RPMI8226 (cell line): ENCODE measurements around the gene FBLN5.

Experiments used
- DNase-seq: peaks from one replicate; pipeline ENCODE4 v3.0.0-alpha.2; 2015

Gene FBLN5, protein sequence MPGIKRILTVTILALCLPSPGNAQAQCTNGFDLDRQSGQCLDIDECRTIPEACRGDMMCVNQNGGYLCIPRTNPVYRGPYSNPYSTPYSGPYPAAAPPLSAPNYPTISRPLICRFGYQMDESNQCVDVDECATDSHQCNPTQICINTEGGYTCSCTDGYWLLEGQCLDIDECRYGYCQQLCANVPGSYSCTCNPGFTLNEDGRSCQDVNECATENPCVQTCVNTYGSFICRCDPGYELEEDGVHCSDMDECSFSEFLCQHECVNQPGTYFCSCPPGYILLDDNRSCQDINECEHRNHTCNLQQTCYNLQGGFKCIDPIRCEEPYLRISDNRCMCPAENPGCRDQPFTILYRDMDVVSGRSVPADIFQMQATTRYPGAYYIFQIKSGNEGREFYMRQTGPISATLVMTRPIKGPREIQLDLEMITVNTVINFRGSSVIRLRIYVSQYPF

DNA sequence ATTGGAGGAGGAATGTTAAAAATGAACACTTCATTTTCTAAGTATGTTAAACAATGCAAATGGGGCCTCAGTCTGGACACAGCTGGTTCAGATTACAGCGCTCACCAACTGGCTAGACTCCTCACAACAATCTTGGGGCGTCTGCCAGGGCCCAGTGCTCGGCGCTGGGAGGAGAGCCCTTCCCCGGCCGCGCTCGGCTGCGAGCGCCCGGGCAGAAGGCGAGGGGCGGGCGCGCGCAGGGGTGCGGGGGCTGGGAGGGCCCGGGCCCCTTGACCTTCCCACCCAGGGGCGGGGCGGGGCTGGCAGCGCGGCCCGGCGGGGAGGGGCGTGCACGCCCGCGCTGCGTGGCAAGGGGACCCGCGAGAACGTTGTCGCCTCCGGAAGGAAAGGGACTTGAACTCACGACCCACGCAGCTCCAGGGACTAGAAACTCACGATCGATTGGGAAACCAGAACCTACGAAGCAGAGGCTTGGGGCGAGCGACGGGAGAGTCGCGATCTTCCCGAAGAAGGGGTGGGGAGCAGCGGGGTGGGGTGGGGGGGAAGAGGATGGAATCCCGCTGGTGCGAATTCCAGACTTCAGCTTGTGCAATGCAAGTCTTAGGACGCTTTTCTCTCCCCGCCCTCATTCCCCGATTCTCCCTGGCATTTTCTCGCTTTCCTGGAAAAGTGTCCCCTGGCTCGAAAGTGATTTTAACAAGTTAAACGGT is at the start of gene FBLN5:
Gene FBLN5, minus strand, starts transcription at position 220 of the 710 bp plus-strand sequence. CDS start 465 bp downstream, outside the sequence.
- DNase-seq, result no peak

DNA sequence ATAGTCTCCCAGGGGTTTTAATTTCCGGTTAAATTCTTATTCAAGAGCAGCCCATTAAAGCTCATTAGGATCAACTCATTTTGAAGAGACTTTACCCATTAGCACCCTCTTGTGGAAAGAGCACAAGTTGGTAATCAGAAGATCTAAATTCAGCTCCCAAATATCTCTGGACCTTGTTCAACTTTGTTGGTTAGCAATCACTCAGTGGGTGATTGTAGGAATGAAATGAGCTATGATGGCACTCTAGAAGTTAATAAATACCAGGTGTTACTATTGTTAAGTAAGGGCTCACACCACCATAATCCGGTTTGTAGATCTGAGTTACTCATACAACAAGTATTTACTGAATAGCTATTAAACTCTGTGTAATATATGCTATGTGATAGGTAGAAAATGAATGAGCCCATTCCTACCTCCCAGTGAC is 49.5 kb upstream of the FBLN5 start:
- peak; percentile 32 for DNase-seq

DNA sequence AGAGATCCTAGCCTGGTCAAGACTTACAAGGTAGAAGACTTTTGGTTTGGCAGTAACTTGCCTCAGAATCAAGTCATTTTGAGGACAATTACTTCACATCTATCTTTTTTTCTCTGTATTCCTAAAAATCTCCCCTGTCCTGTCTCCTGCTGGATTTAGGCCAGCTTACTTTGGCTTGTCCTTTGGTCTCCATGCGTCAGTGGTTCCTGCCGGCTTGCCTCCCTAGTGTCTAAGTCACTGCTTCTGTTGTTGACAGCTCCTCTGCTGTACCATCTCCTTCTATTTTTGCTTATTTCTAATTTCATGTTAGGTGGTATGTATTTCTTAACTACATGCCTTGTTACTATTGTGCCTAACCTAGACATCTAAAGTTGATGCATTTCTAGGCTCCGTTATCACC is 39.7 kb upstream of the FBLN5 start:
- DNase-seq, result no peak

DNA sequence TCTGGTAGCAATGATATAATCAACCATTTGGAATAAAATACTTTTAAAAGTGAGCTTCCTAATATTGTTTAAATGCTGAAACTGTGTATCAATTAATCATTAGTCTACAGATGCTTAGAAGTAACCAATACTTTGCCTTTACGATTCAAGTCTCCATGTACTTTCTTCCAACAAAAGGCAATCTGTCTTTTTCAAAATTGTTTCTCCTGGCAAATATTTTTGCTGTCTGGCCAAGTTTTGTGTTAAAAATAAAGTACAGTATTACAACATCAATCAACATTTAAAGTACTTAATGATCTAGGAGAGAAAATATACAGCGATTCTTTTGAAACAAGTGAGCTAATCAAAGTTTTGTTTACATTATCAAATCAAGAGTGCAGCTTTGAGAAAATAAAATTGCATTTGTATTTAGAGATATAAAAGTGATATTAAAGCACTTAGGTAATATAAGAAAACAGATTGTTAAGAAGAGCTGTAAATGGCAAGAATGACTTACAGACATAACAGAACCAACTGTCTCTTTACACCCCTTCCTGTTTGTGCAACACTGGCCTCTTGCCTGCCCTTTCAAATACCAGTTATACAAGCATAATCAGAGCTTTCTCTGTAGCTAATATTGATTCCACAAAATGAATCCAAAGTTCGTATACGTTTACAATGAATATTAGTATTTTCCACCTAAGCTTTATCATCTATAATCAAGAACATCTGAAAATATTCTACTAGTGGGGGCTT is 38.2 kb upstream of the FBLN5 start:
- DNase-seq, result no peak

DNA sequence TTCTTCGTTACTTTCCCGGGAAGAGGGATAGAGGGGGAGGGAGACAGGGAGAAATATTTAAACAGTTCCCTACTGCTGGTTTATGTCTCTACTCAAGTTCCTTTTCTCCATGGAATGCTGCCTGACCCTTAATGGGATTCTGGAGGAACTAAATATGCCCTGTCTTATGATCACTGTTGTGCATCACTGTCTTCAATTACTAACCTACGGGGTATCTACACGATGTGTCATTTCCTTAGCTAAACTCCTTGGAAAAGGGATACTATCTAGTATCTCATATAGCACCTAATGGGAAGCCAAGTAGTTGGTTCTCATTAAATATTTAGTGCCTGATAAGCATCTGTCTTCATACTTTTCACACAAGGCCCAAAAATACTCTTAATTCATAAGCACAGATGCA is 37.5 kb upstream of the FBLN5 start:
- DNase-seq, result no peak

DNA sequence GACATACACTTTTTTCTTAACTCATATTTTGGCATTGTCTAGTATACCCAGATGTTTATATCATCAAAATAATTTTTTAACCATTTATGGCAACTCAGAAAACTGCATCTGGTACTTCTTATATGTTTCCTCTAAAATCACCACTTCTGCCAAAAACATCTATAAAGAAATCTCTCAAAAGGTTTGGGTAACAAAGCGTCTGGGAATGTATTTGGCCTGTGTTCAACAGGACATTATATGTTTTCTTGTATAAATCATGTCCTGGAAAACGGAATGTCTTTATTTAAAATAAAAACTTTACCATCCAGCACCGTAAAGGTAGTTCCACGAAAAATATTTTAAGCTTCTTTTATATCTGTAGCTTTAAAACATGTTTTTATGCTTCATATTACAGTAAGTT is 36.1 kb upstream of the FBLN5 start:
- DNase-seq, result no peak

DNA sequence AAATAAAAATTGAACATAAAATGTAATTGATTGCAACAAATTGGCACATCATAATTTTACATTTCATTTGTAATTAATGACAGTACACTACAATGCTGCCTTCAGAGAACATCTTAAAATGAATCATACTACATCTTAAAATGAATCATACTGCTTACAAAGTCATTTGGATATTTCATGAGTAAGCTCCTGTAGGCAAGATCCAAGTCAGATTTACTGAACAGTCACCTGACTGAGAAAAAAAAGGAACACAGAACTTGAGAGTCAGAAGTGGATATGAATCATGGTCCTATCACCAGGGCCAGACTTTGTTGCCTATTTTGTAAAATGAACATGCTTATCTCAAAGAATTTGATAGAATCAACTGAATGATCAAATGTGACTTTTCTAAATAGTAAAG is 32.7 kb upstream of the FBLN5 start:
- no peak for DNase-seq

DNA sequence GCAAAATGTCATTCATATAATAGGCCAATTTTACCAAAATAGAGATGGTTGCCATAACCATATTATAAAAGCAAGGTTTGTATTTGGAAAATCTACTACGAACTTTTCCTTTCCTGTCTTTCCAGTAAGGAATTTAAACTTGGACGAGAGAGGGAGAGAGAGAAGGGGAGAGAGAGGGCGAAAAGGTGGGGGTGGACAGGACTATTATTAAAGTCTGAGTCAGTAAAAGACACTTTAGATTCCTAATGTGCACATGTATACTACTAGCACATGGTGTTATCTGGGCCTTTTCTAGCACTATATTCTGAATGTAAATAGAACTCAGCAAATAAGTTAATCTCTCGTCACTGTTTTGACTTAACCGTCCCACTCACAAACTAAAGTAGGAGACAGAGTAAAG is 30.4 kb upstream of the FBLN5 start:
- no peak for DNase-seq

DNA sequence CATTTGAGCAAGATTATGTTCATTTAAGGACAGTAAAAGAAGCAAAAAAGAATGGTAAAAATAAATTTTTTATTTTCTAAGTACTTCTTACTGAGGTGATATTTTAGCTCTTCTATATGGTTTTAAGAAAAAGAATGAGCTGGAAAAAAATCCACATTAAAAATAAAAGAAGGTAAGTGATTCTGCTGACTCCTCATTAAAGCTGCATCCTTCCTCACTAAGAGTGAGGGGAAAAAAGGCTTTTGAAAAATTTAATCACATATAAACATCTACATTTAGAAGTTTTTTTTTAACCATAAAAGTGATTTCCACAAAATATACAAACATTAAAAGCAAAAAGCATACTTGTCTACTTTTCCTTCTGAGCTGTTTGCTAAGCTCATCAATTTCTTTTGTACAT is 28.3 kb upstream of the FBLN5 start:
- no peak for DNase-seq

DNA sequence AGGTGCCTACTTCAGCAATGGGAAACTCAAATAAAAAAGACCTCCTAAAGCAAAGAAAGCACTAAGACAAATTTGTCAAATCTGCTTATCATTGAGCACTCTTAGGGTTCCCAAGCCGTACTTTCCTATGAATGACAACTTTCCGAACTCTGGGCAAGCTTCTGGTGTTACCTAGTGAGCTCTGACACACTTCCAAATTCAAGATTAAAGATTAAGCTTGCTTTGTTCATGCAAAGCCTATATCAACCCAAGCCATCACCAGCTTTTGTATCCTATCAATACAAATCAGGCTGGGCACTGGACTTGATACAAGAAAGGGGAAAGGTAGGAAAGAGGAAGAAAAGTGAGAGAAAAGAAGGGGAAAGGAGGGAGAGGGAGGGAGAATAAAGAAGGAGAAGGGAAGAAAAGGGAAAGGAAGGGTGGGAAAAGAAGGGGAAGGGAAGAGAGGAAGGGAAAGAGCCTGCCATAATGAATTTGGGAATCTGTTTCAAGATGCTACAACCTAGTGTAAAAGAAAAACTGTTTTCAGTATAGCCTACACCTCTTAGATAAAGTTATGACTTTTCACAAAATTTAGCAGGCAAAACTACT is 23.8 kb upstream of the FBLN5 start:
- no peak for DNase-seq

DNA sequence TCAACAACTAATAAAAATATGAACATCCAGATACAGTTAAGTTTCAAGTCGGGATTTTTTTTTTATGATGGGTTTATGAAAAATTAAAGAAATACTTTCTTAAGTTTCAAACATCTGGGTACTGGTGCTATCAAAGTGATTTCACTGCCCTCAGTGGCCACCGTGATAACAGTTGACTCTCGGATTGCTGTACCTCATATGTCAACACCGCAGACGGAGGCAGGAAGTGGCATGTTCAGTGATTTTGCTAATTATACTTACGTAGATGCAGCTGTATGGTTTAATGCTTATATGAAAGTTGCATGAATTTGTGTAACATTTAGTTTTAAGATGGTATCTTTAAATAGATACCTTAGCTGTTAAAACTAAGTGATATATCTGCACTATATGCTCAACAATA is 20.8 kb upstream of the FBLN5 start:
- DNase-seq, result no peak

DNA sequence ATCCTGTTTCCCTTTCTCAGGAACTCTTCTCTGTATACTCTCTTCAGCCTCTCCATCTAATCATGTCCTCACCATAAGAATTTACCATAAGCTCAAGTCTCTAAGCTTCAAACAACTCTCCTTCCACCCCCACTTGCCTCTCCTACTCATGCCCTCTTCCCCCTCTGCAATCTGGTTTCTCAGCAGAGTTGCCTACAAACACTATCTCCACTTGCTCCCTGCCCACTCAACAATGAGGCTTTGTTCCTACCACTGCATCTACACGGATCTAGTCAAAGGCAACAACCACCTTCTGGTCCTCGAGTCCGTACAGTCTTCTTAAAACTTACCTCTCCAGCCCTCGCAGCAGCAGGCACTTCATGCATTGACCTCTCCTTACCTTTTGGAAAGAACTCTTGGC is 17.2 kb upstream of the FBLN5 start:
- no peak for DNase-seq

DNA sequence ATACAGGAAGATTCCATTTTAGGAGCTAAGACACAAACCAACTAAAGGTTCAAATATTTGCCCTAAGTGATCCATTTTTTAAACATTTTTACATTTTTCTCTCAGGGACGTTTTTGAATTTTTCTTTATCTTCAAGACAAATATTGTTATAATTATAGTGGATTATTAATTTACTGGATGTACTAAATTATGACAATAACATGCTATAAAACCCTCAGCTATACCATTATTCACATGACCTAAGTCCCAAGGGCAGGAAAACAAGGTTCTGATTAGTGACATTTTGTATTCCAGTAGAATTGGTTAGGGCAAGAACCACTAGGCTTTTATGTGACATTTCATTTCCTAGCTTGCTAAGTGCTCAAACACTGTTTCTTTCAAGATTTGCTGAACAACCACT is 16.5 kb upstream of the FBLN5 start:
- DNase-seq, result no peak

DNA sequence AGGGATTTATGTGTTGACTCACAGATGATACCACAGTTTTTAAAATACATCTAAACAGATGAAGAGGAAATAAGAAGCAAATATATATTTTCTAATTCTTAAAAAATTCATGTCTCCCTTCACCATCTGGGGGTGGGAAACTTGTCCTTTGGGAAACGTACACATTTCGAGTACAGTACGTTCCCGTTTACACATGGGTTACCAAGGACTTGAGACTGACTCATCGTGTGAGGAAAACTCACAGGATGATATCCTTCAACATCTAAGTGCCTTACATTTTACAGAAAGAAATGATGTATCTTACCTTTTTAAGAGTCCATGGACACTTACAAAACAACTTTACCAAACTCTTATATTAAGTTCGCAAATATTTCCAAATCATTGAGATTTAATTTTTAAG is 16.0 kb upstream of the FBLN5 start:
- DNase-seq, result no peak

DNA sequence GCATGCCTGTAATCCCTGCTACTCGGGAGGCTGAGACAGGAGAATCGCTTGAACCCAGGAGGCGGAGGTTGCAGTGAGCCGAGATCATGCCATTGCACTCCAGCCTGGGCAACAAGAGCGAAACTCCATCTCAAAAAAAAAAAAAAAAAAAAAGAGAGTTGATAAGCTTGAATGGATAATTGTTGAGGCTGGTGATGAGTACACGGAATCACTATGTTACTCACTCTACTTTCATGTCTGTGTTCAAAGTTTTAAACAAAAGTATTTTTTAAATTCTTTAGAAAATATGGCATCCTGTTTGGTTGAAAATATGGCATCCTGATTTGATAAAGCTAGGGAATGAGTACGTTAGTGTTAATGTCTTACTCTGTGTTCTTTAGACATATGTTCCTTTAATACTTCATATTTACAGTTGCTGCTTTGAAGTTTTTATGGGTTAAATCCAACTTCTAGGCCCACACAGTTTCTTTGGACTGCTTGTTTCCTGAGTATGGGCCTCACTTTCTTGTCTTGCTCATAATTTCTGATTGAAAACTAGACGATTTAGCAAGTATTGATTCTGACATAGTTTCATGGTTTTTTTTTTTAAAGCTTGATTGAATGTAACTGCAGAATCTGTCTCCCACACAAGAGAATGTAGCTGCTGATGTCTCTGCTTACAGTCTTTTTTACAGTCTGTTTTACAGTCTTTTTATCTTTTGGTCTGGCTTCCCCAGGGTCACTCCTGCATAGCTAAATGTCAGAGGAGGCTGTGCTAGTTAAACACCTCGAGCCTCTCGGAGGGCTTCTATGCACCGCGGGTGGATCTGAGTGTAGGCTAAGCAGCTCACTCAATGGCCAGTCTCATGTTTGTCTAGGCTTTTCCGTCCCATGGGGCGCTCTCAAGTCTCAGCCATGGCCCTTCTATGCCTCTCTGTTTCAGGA is 14.1 kb upstream of the FBLN5 start:
- DNase-seq, result no peak

DNA sequence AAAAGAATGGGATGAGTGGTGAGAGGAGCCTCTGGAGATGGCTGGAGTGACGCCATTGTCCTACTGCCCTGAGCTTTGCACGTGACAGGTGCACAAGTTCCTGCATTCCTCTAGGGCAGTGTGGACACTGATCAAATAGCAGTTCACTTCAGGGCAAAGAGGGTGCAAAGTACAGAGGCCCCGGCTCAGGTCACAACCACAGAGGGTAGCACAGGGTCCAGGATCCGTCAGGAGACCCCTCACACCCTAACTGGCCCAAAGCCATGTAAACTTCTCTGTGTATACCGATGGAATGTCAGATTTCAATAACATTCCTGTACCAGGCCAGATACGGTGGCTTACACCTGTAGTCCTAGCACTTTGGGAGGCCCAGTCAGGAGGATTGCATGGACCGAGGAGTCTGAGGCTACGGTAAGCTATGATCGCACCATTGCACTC is 10.4 kb upstream of the FBLN5 start:
- DNase-seq, result no peak

DNA sequence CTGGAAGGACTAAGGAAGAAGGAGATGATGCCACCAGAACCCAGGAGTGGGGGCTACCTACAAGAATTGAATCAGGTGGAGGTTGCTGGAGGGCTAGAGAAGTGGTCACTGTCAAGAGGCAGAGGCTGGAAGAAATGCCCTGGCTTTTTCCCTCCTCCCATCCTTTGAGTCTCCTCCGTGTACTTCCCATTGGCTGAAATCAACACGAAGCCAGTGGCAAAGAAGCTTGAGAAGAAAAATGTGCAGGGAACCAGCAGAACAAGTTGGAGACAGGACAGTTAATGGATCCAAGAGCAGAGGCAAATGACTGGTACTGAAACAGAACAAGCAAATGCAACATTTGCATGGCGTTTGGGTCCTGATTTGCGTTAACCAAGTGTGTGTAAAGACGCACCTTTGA is 9.1 kb upstream of the FBLN5 start:
- DNase-seq, result no peak

DNA sequence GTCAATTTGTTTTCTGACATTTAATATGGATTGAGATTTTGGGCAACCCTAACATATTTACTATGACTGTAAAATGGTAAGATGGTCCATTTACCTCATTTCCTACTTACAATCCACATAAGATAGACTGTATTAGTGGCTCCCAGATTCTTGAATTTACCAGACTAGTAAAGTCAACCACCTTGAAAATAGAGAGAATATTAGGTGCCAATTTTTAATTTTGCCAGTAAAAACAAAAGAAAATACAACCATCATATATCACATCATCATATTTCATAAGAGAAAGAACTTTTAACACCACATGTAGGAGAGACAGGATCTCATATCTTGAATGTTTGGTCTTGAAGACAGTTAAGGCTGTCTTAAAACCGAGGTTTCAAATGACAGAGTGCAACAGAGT is 7.7 kb upstream of the FBLN5 start:
- DNase-seq, result no peak

DNA sequence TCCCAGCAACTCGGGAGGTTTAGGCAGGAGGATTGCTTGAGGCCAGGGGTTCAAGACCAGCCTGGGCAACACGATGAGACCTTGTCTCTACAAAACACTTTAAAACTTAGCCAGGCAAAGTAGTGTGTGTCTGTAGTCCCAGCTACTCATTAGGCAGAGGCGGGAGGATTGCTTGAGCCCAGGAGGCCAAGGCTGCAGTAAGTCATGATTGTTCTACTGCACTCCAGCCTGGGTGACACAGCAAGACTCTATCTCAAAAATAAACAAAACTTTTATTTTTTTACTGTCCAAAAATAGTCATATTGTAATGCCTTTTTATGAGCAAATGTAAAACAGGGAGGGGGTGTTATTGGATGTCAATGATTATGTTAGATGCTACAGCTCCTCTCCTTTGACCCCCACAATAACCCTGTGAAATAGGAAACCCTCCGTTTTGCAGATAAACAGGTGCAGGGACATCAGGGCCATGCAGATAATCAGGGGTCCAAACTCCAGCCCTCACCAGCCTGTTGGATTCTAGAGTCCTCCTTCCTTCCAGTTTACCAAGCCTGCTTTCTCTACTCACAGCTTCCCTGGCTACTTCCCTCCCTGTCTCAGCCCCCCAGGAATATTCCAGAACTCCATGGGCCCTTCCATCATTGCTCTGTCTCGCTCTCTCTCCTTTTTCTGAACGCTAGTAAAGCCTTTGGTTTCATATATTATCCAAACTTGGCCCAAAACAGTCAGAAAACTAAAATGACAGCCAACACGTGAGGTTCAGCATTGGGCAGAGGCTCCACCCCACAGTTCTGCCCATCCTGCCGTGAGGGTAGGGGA is 5.9 kb upstream of the FBLN5 start:
- no peak for DNase-seq

DNA sequence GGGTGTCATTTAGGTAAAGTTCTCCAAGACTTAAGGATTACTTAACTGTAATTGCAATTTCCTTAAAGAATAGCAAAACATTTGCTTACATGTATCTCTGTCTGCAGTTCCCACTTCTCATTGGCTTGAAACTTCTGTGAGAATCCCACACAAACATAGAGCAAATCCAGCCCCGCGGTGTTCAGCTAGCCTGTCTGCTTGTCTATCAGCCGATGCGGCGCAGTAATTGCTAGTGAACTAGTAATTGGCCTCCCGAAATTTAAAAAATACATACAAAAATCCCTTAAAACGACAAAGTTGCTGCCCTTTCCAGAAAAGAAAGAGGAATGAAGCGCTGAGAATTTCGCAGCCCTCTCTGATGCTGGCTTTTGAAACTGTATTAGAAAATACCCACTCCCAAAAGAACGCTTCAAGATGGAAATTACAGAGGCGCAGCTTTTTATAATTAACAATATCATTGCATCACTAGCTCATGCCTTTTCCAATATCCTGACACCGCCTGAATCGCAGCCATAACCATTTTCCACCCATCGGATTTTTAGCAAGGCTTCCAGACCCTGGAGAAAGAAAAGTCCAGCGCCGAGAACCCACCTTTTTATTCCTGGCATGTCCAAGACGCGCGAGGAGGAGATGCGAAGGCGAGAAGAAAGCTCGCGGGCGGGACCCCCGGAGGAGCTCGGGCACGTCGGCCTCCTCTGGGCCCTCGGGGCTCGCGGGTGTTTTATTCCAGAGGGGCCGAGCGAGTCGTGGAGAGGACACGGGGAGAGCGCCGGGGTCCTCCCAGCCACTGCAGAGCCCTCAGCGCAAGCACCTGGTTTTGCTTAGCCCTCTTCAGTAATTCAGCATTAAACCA is 646 bp downstream of the FBLN5 start:
- no peak for DNase-seq
